MM.1S (cell line): Measurements from ENCODE around the gene RPS3.

ENCODE experiments used
- DNase-seq: peaks from one replicate; pipeline ENCODE4 v3.0.0-alpha.2; 2015
- H2AFZ ChIP-seq: fragments of 300-600 bp; sonication (generic); 2 replicates; pipeline ENCODE4 v1.6.0; 2016; ENCODE audit warnings: antibody characterized with exemption, low read length
- H3F3A ChIP-seq: fragments of 300-600 bp; sonication (generic); 2 replicates; pipeline ENCODE4 v1.6.1; 2016; ENCODE audit warnings: mild to moderate bottlenecking, antibody characterized with exemption, low read length, moderate library complexity, mixed read lengths; ENCODE audit not compliant: insufficient read depth
- H3K27ac ChIP-seq: fragments of 300-600 bp; sonication (generic); 2 replicates; pipeline ENCODE4 v1.5.1; 2016; ENCODE audit warnings: mild to moderate bottlenecking, low read length
- H3K27me3 ChIP-seq: fragments of 300-600 bp; sonication (generic); replicated peaks from 2 replicates; pipeline ENCODE4 v1.6.0; 2016; ENCODE audit warnings: low read length; ENCODE audit not compliant: insufficient read depth
- H3K36me3 ChIP-seq: fragments of 300-600 bp; sonication (generic); replicated peaks from 2 replicates; pipeline ENCODE4 v1.6.1; 2016; ENCODE audit warnings: mild to moderate bottlenecking, low read length, mixed read lengths; ENCODE audit not compliant: insufficient read depth
- H3K4me1 ChIP-seq: fragments of 300-600 bp; sonication (generic); 2 replicates; pipeline ENCODE4 v1.6.1; 2016; ENCODE audit warnings: low read length, mixed read lengths
- H3K4me2 ChIP-seq: fragments of 300-600 bp; sonication (generic); 2 replicates; pipeline ENCODE4 v1.6.0; 2016; ENCODE audit warnings: low read depth, low read length
- H3K4me3 ChIP-seq: fragments of 300-600 bp; sonication (generic); 2 replicates; pipeline ENCODE4 v1.5.1; 2016; ENCODE audit warnings: low read length, mixed read lengths
- H3K79me2 ChIP-seq: fragments of 300-600 bp; sonication (generic); 2 replicates; pipeline ENCODE4 v1.6.1; 2016; ENCODE audit warnings: mixed run types, low read length, mixed read lengths
- H3K9ac ChIP-seq: fragments of 300-600 bp; sonication (generic); 2 replicates; pipeline ENCODE4 v1.6.1; 2016; ENCODE audit warnings: low read length, mixed read lengths
- H3K9me2 ChIP-seq: fragments of 300-600 bp; sonication (generic); replicated peaks from 2 replicates; pipeline ENCODE4 v1.6.1; 2016; ENCODE audit warnings: mild to moderate bottlenecking, low read length, mixed read lengths; ENCODE audit not compliant: insufficient read depth
- H3K9me3 ChIP-seq: fragments of 300-600 bp; sonication (generic); replicated peaks from 2 replicates; pipeline ENCODE4 v1.6.1; 2016; ENCODE audit warnings: mild to moderate bottlenecking, low read length, mixed read lengths; ENCODE audit not compliant: insufficient read depth
- H4K20me1 ChIP-seq: fragments of 300-600 bp; sonication (generic); 2 replicates; pipeline ENCODE4 v1.6.1; 2016; ENCODE audit warnings: mild to moderate bottlenecking, low read length, moderate library complexity, mixed read lengths; ENCODE audit not compliant: insufficient read depth
- CTCF ChIP-seq: fragments of 300-600 bp; sonication (generic); IDR thresholded peaks from 2 replicates; pipeline ENCODE4 v1.5.1; 2016; ENCODE audit warnings: antibody characterized with exemption, low read length, mixed read lengths
- EZH2 ChIP-seq: fragments of 300-600 bp; sonication (generic); optimal IDR thresholded peaks from 2 replicates; pipeline ENCODE3; 2017; ENCODE audit warnings: low read depth, mild to moderate bottlenecking, antibody characterized with exemption, low read length, mixed read lengths
- EZH2phosphoT487 ChIP-seq: fragments of 300-600 bp; sonication (generic); IDR thresholded peaks from 2 replicates; pipeline ENCODE4 v1.6.1; 2018; ENCODE audit warnings: antibody characterized with exemption, low read length

The RPS3 gene

GRCh38 chr11:75398906-75399305 is 412 bp upstream of the RPS3 start:
- H3K4me1 ChIP-seq: peaks cover 15% of the 10 kb centered on the region
- H3K4me2 ChIP-seq: peak overlapping the region; percentile 42; the same call in 1 of the 2 replicates
- H2AFZ ChIP-seq: peak overlapping the region; percentile 50; the same call in 1 of the 2 replicates
- TF ChIP-seq EZH2 (no peak), EZH2phosphoT487 (no peak), CTCF (no peak)
- H3K79me2 ChIP-seq: peaks cover 47% of the 10 kb centered on the region
- H3K27ac ChIP-seq: no peak overlapping the region
- peaks cover 33% of the 10 kb centered on the region for H3F3A ChIP-seq
- peaks cover 17% of the 10 kb centered on the region for H3K36me3 ChIP-seq
- H3K9me2 ChIP-seq: no peaks in the 10 kb centered on the region
- no peak overlapping the region for H3K4me3 ChIP-seq
- no peak overlapping the region for H3K9ac ChIP-seq
- no peaks in the 10 kb centered on the region for H3K27me3 ChIP-seq
- H4K20me1 ChIP-seq: peaks cover 31% of the 10 kb centered on the region
- DNase-seq: no peak
- H3K9me3 ChIP-seq: no peaks in the 10 kb centered on the region

- Histone ChIP-seq H3K27me3 (no peaks in the 10 kb centered on the region), H3F3A (peaks cover 42% of the 10 kb centered on the region), H3K9me3 (no peaks in the 10 kb centered on the region), H3K9me2 (no peaks in the 10 kb centered on the region), H3K9ac (peak overlapping the region; percentile 97), H3K79me2 (peaks cover 61% of the 10 kb centered on the region), H3K36me3 (peaks cover 25% of the 10 kb centered on the region), H3K4me2 (peak overlapping the region; percentile 84), H3K27ac (peak overlapping the region; percentile 82), H3K4me3 (peak overlapping the region; percentile 96), H2AFZ (no peak overlapping the region), H3K4me1 (peaks cover 15% of the 10 kb centered on the region), H4K20me1 (peaks cover 44% of the 10 kb centered on the region)
- TF ChIP-seq EZH2phosphoT487 (no peak), EZH2 (no peak), CTCF (no peak)
- peak; percentile 33 for DNase-seq
Observed at GRCh38 chr11:75400146-75400865, 988 bp downstream of the RPS3 start.

- H3K27me3 ChIP-seq: no peaks in the 10 kb centered on the region
- H3K4me2 ChIP-seq: peak overlapping the region; percentile 84
- H3K36me3 ChIP-seq: peaks cover 36% of the 10 kb centered on the region
- H3K9ac ChIP-seq: peak overlapping the region; percentile 8; the same call in 1 of the 2 replicates
- peak; percentile 56 for DNase-seq
- H3K4me3 ChIP-seq: peak overlapping the region; percentile 96; the same call in 1 of the 2 replicates
- peaks cover 60% of the 10 kb centered on the region for H4K20me1 ChIP-seq
- H3K4me1 ChIP-seq: peaks cover 15% of the 10 kb centered on the region
- no peaks in the 10 kb centered on the region for H3K9me3 ChIP-seq
- no peaks in the 10 kb centered on the region for H3K9me2 ChIP-seq
- no peak overlapping the region for H2AFZ ChIP-seq
- H3K27ac ChIP-seq: no peak overlapping the region; the same call in 1 of the 2 replicates
- peaks cover 58% of the 10 kb centered on the region for H3F3A ChIP-seq
- TF ChIP-seq EZH2phosphoT487: no peak
- TF ChIP-seq CTCF: peak; percentile 28; the same call in 1 of the 2 replicates
- H3K79me2 ChIP-seq: peaks cover 78% of the 10 kb centered on the region
Observed at GRCh38 chr11:75402002-75402773, 2.9 kb downstream of the RPS3 start.
